Breast epithelium (tissue), 4 donors: Measurements from ENCODE around the gene C5orf46. TPM values are rescaled to one million over a fixed set of nuclear protein-coding genes. Genes with fewer than 3 reads are reported as not detected.

Experiments
- DNase-seq, 2 donors: peaks; one replicate each; pipeline ENCODE4 v3.0.0-alpha.2; 2019; ENCODE audit warnings: low spot score in 2 of 2
- H3K27ac ChIP-seq, 2 donors: fragments of 200-600 bp; sonication (generic) in 1 of 2; one replicate each; pipeline ENCODE4 v1.5.1; 2016 to 2019; ENCODE audit warnings: mild to moderate bottlenecking in 1 of 2
- H3K27me3 ChIP-seq, 2 donors: fragments of 200-600 bp; sonication (generic) in 1 of 2; one replicate each; pipeline versions ENCODE4 v1.5.1 to v1.6.0; 2017 to 2019; ENCODE audit warnings: control low read depth in 1 of 2, mild to moderate bottlenecking in 1 of 2
- H3K36me3 ChIP-seq: fragments of 200-600 bp; one replicate; pipeline ENCODE4 v1.5.1; 2019
- H3K4me1 ChIP-seq, 2 donors: fragments of 200-600 bp; sonication (generic); one replicate each; pipeline ENCODE4 v1.5.1; 2016 to 2019; ENCODE audit warnings: control low read depth in 1 of 2
- H3K4me3 ChIP-seq, 3 donors: fragments of 200-600 bp; sonication (generic); 1 replicate in 2 of 3; 2 replicates in 1 of 3; pipeline ENCODE4 v1.5.1; 2016 to 2019; ENCODE audit warnings: mild to moderate bottlenecking in 3 of 3, moderate library complexity in 2 of 3
- H3K9me3 ChIP-seq, 2 donors: fragments of 200-600 bp; sonication (generic) in 1 of 2; one replicate each; pipeline ENCODE4 v1.5.1; 2016 to 2019; ENCODE audit warnings: control low read depth in 1 of 2
- POLR2A ChIP-seq: fragments of 450-650 bp; IDR thresholded peaks from one replicate; pipeline ENCODE4 v1.6.1; 2016; ENCODE audit warnings: antibody characterized with exemption, mild to moderate bottlenecking, moderate library complexity
- POLR2AphosphoS5 ChIP-seq, 3 donors: sonication (generic); formaldehyde crosslinking; IDR thresholded peaks; one replicate each; pipeline ENCODE4 v1.6.1; 2017; ENCODE audit warnings: antibody characterized with exemption in 3 of 3
- intact Hi-C: fragments of 100-400 bp; cut with DNase I; formaldehyde crosslinking; loops from one replicate; pipeline ENCODE4 v1.15.1; 2023; ENCODE audit warnings: low total_unique reads
- total RNA-seq, 3 donors: library from RNA; depleted of rRNA; stranded (reverse); fragments of >200 nt; gene quantifications; one replicate each; pipeline ENCODE4 v1.1.0, GENCODE V29; 2016
- TF ChIP-seq, protein P1 (sequence below), 3 donors: fragments of 450-650 bp; IDR thresholded peaks; one replicate each; pipeline ENCODE4 v1.5.1; 2016 to 2017; ENCODE audit warnings: antibody characterized with exemption in 3 of 3, mild to moderate bottlenecking in 3 of 3, moderate library complexity in 3 of 3

Gene C5orf46
- total RNA-seq, 3 donors from 2014 or later = 5.2 to 9.4 TPM; not detected in 1

DNA sequence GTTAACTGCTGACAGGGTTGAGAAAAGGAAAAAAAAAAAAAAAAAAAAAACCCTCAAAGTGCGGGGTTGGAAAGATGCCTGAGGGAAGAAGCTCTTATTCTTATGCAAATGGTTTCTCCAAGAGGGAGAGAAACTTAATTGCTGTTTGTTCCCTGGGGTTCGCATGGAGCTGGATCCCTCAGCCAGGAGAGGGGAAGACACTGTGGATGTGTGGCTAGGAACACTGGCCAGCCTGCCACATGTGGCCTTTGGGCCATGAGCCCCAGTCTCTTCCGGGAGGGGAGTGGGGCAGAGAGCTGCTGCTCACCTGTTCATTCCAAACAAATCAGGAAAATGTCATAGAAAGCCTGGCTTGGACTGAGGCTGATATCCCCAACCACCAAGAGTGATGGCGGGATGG, 37.2 kb downstream of the C5orf46 start:
- intact Hi-C loops = no loop called here
- Histone ChIP-seq H3K27me3 (no peaks in the 10 kb centered on the region), H3K4me1 (no peaks in the 10 kb centered on the region), H3K4me3 (no peak overlapping the region), H3K27ac (no peak overlapping the region), H3K9me3 (no peaks in the 10 kb centered on the region), H3K36me3 (no peaks in the 10 kb centered on the region)
- TF ChIP-seq, protein P1, sequence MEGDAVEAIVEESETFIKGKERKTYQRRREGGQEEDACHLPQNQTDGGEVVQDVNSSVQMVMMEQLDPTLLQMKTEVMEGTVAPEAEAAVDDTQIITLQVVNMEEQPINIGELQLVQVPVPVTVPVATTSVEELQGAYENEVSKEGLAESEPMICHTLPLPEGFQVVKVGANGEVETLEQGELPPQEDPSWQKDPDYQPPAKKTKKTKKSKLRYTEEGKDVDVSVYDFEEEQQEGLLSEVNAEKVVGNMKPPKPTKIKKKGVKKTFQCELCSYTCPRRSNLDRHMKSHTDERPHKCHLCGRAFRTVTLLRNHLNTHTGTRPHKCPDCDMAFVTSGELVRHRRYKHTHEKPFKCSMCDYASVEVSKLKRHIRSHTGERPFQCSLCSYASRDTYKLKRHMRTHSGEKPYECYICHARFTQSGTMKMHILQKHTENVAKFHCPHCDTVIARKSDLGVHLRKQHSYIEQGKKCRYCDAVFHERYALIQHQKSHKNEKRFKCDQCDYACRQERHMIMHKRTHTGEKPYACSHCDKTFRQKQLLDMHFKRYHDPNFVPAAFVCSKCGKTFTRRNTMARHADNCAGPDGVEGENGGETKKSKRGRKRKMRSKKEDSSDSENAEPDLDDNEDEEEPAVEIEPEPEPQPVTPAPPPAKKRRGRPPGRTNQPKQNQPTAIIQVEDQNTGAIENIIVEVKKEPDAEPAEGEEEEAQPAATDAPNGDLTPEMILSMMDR (IDR thresholded peaks at IDR 0.05) = no peak
- no peak for TF ChIP-seq POLR2A
- TF ChIP-seq POLR2AphosphoS5 (IDR thresholded peaks at IDR 0.05) = no peak
- no peak for DNase-seq

DNA sequence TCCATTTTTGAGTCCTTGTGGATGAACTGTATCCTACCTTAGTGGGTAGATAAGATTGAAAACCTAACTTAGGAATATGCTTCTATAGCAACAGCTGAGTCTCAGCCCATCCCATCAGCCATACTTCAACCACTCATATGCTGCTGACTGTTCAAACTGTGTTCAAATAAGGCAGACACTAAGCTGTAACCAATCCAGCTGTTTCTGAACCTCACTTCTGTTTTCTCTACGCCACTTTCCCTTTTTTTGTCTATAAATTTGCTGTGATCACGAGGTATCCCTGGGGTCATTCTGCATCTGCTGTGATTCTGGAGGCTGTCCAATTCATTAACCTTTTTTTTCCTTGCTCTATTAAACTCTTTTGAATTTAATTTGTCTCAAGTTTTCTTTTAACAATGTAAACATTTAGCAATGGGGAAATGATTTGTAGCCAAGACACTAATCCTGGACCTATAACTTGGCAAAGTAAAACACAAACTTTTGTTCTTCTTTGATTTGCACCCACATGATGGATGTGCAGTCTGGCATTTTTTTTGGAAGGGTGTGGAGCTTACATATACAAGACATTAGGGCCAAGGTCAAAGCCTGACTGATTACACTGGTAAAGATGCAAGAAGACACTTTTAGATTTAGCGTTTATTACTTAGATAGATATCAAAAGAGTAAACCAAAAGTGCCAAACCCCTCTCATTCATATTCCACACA, 42.7 kb downstream of the C5orf46 start:
- intact Hi-C loops = no loop called here
- no peak for DNase-seq
- H3K27ac ChIP-seq = no peak overlapping the region

DNA sequence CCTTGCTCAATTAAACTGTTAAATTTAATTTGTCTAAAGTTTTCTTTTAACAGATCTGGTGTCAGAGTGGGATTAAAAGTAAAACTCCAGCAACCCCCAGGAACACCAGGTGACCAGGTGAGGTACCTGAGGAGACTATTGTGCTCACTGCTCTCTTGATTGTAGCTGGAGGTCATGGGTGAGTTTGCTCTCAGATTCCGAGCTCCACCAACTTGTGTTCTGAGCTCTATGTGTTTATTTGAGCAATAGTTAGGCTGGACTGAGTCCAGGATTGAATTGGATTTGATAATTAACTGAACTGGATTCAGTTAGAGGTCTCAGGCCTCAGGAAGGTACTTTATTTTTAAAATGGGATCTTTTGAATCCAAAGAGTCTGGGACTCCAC, 45.7 kb downstream of the C5orf46 start:
- TF ChIP-seq POLR2AphosphoS5 (IDR thresholded peaks at IDR 0.05) = no peak
- TF ChIP-seq, protein P1 (IDR thresholded peaks at IDR 0.05) = no peak
- no peak for TF ChIP-seq POLR2A
- H3K36me3 ChIP-seq = no peaks in the 10 kb centered on the region
- DNase-seq = no peak
- no peak overlapping the region for H3K4me3 ChIP-seq
- H3K4me1 ChIP-seq = no peaks in the 10 kb centered on the region
- no peaks in the 10 kb centered on the region for H3K27me3 ChIP-seq
- H3K9me3 ChIP-seq = no peaks in the 10 kb centered on the region
- no peak overlapping the region for H3K27ac ChIP-seq
- intact Hi-C loops = no loop called here

More for the DNA sequence above, 42.7 kb downstream of the C5orf46 start:
- H3K27me3 ChIP-seq = no peaks in the 10 kb centered on the region
- no peaks in the 10 kb centered on the region for H3K4me1 ChIP-seq
- H3K9me3 ChIP-seq = no peaks in the 10 kb centered on the region
- H3K36me3 ChIP-seq = no peaks in the 10 kb centered on the region
- no peak overlapping the region for H3K4me3 ChIP-seq
- TF ChIP-seq, protein P1 (IDR thresholded peaks at IDR 0.05) = no peak
- TF ChIP-seq POLR2AphosphoS5 (IDR thresholded peaks at IDR 0.05) = no peak
- TF ChIP-seq POLR2A = no peak

DNA sequence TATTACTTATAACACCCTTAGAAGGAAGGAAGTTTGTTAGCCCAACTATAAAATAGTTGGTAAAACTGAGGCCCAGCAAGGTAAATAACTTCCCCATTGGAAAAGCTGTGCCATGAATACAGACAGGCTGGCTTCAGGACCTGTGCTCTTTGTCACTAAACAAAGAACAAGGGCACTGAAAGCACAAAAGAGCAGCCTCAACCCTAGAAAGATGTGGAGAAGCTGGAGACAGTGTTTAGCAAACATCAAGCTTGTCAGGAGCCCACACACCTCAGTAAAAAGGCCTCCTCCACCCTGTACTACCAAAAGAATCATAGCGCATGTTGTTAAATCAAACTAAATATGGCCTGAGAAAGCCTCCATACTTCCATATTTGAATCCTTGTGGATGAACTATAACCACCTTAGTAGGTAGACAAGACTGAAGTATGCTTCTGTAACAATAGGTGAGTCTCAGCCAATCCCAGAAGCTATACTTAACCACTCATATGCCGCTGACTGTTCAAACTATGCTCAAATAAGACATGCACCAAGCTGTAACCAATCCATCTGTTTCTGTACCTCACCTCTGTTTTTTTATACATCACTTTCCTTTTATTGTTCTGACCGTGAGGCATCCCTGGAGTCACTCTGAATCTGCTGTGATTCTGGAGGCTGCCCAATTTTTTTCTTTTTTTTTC, 46.2 kb downstream of the C5orf46 start:
- no peak overlapping the region for H3K4me3 ChIP-seq
- no peak overlapping the region for H3K27ac ChIP-seq
- no peaks in the 10 kb centered on the region for H3K9me3 ChIP-seq
- TF ChIP-seq POLR2A (no peak), POLR2AphosphoS5 (IDR thresholded peaks at IDR 0.05) (no peak)
- TF ChIP-seq, protein P1 (IDR thresholded peaks at IDR 0.05) = no peak
- intact Hi-C loops = no loop called here
- H3K36me3 ChIP-seq = no peaks in the 10 kb centered on the region
- no peak for DNase-seq
- H3K27me3 ChIP-seq = no peaks in the 10 kb centered on the region
- H3K4me1 ChIP-seq = no peaks in the 10 kb centered on the region

DNA sequence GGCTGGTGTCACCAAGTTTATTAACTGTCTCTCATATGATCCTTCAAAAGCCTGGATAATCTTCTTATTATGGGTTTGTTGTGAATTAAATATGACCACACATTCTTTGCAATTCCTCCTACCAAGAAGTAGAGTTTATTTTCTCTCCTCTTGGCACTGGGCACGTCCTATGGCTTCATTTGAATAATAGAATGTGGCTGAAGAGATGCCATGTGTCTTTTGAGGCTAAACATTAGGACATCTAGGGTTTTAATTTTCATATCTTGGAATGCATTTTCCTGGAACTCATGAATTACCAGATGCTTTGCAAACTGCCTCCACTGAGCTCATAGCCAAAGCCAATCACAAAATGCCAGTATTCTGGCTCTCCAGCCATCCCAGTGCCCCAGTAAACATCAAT, 47.8 kb downstream of the C5orf46 start:
- H3K27me3 ChIP-seq = no peaks in the 10 kb centered on the region
- no peak overlapping the region for H3K27ac ChIP-seq
- no peak for TF ChIP-seq POLR2A
- TF ChIP-seq, protein P1 (IDR thresholded peaks at IDR 0.05) = no peak
- TF ChIP-seq POLR2AphosphoS5 (IDR thresholded peaks at IDR 0.05) = no peak
- no peaks in the 10 kb centered on the region for H3K36me3 ChIP-seq
- H3K4me3 ChIP-seq = no peak overlapping the region
- DNase-seq = no peak
- no peaks in the 10 kb centered on the region for H3K4me1 ChIP-seq
- intact Hi-C loops = no loop called here
- H3K9me3 ChIP-seq = no peaks in the 10 kb centered on the region
